ENCODE measurements around the gene SULT2B1.

The SULT2B1 gene

GRCh38 chr19:48600679-48601417 is 48.9 kb downstream of the SULT2B1 start:
- DNase-seq (ENCODE audit: low read depth), result no peak

- DNase-seq (ENCODE audit: low read depth), result no peak
Measured at GRCh38 chr19:48603001-48603400, 51.0 kb downstream of the SULT2B1 start.

- no peak for DNase-seq (ENCODE audit: low read depth)
Measured at GRCh38 chr19:48603449-48603848, 51.5 kb downstream of the SULT2B1 start.

GRCh38 chr19:48603850-48604249 is 51.9 kb downstream of the SULT2B1 start:
- no peak for DNase-seq (ENCODE audit: low read depth)

- no peak for DNase-seq (ENCODE audit: low read depth)
Measured at GRCh38 chr19:48606463-48607358, 54.7 kb downstream of the SULT2B1 start, which contains the start of gene SPACA4. TSS of gene SPACA4 (plus strand) at chr19:48606742. CDS start at chr19:48606979, 237 bp downstream.

GRCh38 chr19:48607359-48607755 is 55.4 kb downstream of the SULT2B1 start:
- no peak for DNase-seq (ENCODE audit: low read depth)

- DNase-seq (ENCODE audit: low read depth), result peak; percentile 34
Measured at GRCh38 chr19:48608798-48609263, 56.9 kb downstream of the SULT2B1 start.

- no peak for DNase-seq (ENCODE audit: low read depth)
Measured at GRCh38 chr19:48609571-48610108, 57.7 kb downstream of the SULT2B1 start.

- no peak for DNase-seq (ENCODE audit: low read depth)
Measured at GRCh38 chr19:48611872-48612271, 59.9 kb downstream of the SULT2B1 start.

GRCh38 chr19:48613024-48613851 is 61.3 kb downstream of the SULT2B1 start:
- no peak for DNase-seq (ENCODE audit: low read depth)

GRCh38 chr19:48613852-48614435 is 62.0 kb downstream of the SULT2B1 start:
- no peak for DNase-seq (ENCODE audit: low read depth)

GRCh38 chr19:48614436-48615230 is 62.7 kb downstream of the SULT2B1 start, which contains the start of gene FAM83E:
TSS of gene FAM83E (minus strand) at chr19:48615076. CDS start at chr19:48613372, 1,704 bp downstream.
- DNase-seq (ENCODE audit: low read depth), result no peak

- DNase-seq (ENCODE audit: low read depth), result no peak
Measured at GRCh38 chr19:48615231-48616040, 63.5 kb downstream of the SULT2B1 start.

- DNase-seq (ENCODE audit: low read depth), result no peak
Measured at GRCh38 chr19:48616041-48616436, 64.1 kb downstream of the SULT2B1 start.

GRCh38 chr19:48616491-48617056 is 64.6 kb downstream of the SULT2B1 start:
- no peak for DNase-seq (ENCODE audit: low read depth)

GRCh38 chr19:48617146-48617937 is 65.4 kb downstream of the SULT2B1 start:
- DNase-seq (ENCODE audit: low read depth), result no peak

GRCh38 chr19:48618278-48618915 is 66.4 kb downstream of the SULT2B1 start:
- no peak for DNase-seq (ENCODE audit: low read depth)
